ENCODE data around the gene DOP1A.

The DOP1A gene

DNA sequence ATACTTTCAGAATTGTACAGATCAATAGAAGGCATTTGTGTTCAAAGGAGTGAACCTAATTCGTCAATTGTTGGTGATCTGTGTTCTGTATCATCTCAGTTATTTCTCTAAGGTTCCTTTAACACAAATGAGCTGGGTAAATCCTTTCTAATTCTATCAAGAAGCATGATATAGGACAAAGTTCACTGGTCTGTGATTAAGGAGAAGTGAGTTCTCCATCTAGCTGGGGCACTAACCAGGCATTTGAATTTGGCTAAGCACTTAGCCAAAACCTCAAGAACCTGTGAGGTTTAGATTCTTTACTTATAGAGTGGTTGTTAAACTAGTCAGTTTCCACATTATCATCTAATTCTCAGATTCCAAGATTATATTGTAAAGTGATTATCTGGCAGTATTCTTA lies 50.3 kb downstream of the DOP1A start:
- Histone ChIP-seq H3K9me3 (ENCODE audit: control insufficient read depth, low read length) (no peaks in the 10 kb centered on the region), H3K36me3 (ENCODE audit: control insufficient read depth, insufficient read depth, low read length) (no peaks in the 10 kb centered on the region), H3K4me1 (ENCODE audit: control insufficient read depth, insufficient read depth, low read length, poor library complexity, severe bottlenecking) (no peaks in the 10 kb centered on the region), H3K4me3 (ENCODE audit: extremely low read depth, insufficient read depth, low read length, poor library complexity, severe bottlenecking) (no peak overlapping the region), H3K27ac (ENCODE audit: low read depth, low read length, severe bottlenecking) (no peak overlapping the region)
- WGBS, 2 experiments (ENCODE audit: insufficient coverage in 2 of 2) = no CpG with 5 or more reads among the region's 1 CpG

DNA sequence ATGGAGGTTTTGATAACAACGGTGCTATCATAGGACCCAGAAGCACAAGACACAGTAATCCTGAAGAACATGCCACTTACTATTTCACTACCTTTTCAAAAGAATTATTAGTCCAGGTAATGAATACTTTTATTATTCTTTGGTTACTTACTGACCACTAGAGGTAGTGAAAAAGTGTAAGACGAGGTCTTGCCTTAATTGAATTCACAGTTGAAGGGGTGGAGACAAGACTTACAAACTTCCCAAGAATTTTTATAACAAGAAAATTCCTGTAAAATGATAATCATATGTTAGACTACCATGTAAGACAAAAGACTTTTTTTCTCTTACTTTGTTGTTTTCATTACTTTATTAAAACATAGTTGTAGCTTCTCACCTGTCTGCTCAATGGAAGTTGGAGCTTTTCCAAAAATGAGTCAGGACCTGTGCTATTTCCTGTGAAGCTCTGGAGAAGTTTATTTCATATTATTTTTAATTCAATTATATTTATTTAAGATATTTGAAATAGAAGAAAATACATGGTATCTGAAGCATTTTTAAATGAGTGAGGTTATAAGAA lies 52.4 kb downstream of the DOP1A start:
- no peaks in the 10 kb centered on the region for H3K4me1 ChIP-seq (ENCODE audit: control insufficient read depth, insufficient read depth, low read length, poor library complexity, severe bottlenecking)
- no peaks in the 10 kb centered on the region for H3K9me3 ChIP-seq (ENCODE audit: control insufficient read depth, low read length)
- no CpG with 5 or more reads among the region's 2 CpGs for WGBS, 2 experiments (ENCODE audit: insufficient coverage in 2 of 2)
- no peak overlapping the region for H3K4me3 ChIP-seq (ENCODE audit: extremely low read depth, insufficient read depth, low read length, poor library complexity, severe bottlenecking)
- no peaks in the 10 kb centered on the region for H3K36me3 ChIP-seq (ENCODE audit: control insufficient read depth, insufficient read depth, low read length)
- H3K27ac ChIP-seq (ENCODE audit: low read depth, low read length, severe bottlenecking) = no peak overlapping the region

DNA sequence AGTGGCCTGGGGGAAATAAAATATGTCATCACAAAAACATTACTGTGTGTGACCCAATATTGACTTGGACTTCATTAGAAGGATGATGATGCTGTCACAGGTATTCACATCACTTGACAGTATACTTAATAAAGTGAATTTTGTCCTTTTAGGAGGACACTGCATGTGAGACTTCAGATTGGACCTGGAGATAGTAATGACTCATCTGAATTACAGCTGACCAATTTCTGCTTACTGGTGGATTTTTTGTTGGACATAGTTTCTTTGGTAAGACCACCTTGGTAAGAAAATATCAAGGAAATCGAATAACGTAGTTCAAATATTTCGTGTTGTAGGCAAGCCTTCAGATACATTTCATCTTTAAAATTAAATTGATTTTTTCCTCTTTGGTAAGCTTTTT lies 57.1 kb downstream of the DOP1A start:
- WGBS, 2 experiments (ENCODE audit: insufficient coverage in 2 of 2) = no CpG with 5 or more reads among the region's 3 CpGs
- no peaks in the 10 kb centered on the region for H3K9me3 ChIP-seq (ENCODE audit: control insufficient read depth, low read length)
- H3K27ac ChIP-seq (ENCODE audit: low read depth, low read length, severe bottlenecking) = no peak overlapping the region
- H3K4me1 ChIP-seq (ENCODE audit: control insufficient read depth, insufficient read depth, low read length, poor library complexity, severe bottlenecking) = no peaks in the 10 kb centered on the region
- no peak overlapping the region for H3K4me3 ChIP-seq (ENCODE audit: extremely low read depth, insufficient read depth, low read length, poor library complexity, severe bottlenecking)
- peaks cover 12% of the 10 kb centered on the region for H3K36me3 ChIP-seq (ENCODE audit: control insufficient read depth, insufficient read depth, low read length)

DNA sequence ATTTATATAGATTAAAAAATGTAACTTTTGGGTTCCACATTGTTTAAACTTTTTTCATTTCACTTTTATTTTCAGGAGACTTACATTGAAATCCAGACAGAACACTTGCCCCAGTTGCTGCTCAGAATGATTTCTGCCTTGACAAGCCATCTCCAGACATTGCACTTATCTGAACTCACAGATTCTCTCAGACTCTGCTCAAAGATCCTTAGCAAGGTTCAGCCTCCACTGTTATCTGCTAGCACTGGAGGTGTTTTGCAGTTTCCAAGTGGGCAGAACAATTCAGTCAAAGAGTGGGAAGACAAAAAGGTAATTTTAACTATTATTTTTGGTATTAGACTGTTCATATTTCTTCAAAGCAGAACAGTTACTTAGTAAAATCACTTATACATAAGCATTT lies 58.0 kb downstream of the DOP1A start:
- H3K4me1 ChIP-seq (ENCODE audit: control insufficient read depth, insufficient read depth, low read length, poor library complexity, severe bottlenecking) = no peaks in the 10 kb centered on the region
- H3K9me3 ChIP-seq (ENCODE audit: control insufficient read depth, low read length) = no peaks in the 10 kb centered on the region
- no peak overlapping the region for H3K4me3 ChIP-seq (ENCODE audit: extremely low read depth, insufficient read depth, low read length, poor library complexity, severe bottlenecking)
- H3K36me3 ChIP-seq (ENCODE audit: control insufficient read depth, insufficient read depth, low read length) = peaks cover 12% of the 10 kb centered on the region
- no peak overlapping the region for H3K27ac ChIP-seq (ENCODE audit: low read depth, low read length, severe bottlenecking)

DNA sequence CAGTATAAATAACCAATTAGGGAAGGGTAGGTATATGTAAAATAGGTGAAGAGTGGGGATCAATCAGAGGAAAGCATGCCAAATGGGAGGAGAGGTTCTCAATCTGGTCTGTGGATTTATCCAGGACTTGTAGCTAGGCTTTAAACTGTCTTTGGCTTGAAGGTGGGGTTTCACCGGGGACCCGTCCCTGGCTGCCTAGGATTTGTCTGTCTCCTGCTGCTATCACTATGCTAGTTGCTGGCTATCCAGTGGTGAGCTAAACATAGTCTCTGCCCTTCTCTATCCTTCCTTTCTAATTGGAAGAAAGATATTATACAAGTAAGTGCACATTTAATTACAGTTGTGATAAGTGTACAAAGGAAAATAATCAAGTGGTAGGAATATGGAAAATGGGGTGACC lies 58.8 kb downstream of the DOP1A start:
- H3K36me3 ChIP-seq (ENCODE audit: control insufficient read depth, insufficient read depth, low read length) = peaks cover 12% of the 10 kb centered on the region
- H3K9me3 ChIP-seq (ENCODE audit: control insufficient read depth, low read length) = no peaks in the 10 kb centered on the region
- H3K27ac ChIP-seq (ENCODE audit: low read depth, low read length, severe bottlenecking) = no peak overlapping the region
- WGBS, 2 experiments (ENCODE audit: insufficient coverage in 2 of 2) = 83% methylated on average over 2 of the region's 2 CpGs; no CpG with 5 or more reads in 1 of the 2 experiments
- H3K4me1 ChIP-seq (ENCODE audit: control insufficient read depth, insufficient read depth, low read length, poor library complexity, severe bottlenecking) = no peaks in the 10 kb centered on the region
- H3K4me3 ChIP-seq (ENCODE audit: extremely low read depth, insufficient read depth, low read length, poor library complexity, severe bottlenecking) = no peak overlapping the region

DNA sequence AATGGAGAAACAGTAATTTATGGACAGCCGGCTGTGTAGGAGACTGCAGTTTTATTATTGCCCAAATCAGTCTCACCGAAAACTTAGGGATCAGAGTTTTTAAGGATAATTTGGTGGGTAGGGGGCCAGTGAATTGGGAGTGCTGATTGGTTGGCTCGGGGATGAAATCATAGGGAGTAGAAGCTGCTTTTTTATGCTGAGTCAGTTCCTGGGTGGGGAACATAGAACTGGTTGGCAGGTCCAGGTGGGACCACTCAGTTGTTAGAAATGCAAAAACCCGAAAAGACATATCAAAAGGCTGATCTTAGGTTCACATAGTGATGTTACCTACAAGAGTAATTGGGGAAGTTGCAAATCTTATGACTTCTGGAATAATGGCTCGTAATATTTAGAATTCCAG lies 59.3 kb downstream of the DOP1A start:
- H3K36me3 ChIP-seq (ENCODE audit: control insufficient read depth, insufficient read depth, low read length) = peaks cover 12% of the 10 kb centered on the region
- no peak overlapping the region for H3K4me3 ChIP-seq (ENCODE audit: extremely low read depth, insufficient read depth, low read length, poor library complexity, severe bottlenecking)
- no peaks in the 10 kb centered on the region for H3K4me1 ChIP-seq (ENCODE audit: control insufficient read depth, insufficient read depth, low read length, poor library complexity, severe bottlenecking)
- no peaks in the 10 kb centered on the region for H3K9me3 ChIP-seq (ENCODE audit: control insufficient read depth, low read length)
- WGBS, 2 experiments (ENCODE audit: insufficient coverage in 2 of 2) = 93 to 97% methylated on average over 3 to 4 of the region's 5 CpGs
- no peak overlapping the region for H3K27ac ChIP-seq (ENCODE audit: low read depth, low read length, severe bottlenecking)

DNA sequence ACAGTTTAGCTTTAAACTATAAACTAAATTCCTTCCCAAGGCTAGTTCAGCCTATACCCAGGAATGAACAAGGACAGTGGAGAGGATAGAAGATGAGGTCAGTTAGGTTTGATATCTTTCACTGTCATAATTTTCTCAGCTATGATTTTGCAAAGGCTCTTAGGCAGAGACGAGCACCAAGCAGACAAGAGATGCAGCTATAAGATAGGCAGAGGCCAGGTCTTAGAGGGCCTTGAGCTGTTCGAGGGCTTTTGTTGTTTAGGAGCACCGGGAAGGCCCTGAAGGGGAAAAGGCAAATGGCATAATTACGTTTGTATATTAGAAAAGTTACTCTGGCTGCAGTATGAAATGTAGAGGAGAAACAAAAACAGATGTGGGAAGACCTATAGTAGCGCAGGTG lies 59.8 kb downstream of the DOP1A start:
- H3K4me1 ChIP-seq (ENCODE audit: control insufficient read depth, insufficient read depth, low read length, poor library complexity, severe bottlenecking) = no peaks in the 10 kb centered on the region
- H3K36me3 ChIP-seq (ENCODE audit: control insufficient read depth, insufficient read depth, low read length) = peaks cover 17% of the 10 kb centered on the region
- no peak overlapping the region for H3K27ac ChIP-seq (ENCODE audit: low read depth, low read length, severe bottlenecking)
- no peaks in the 10 kb centered on the region for H3K9me3 ChIP-seq (ENCODE audit: control insufficient read depth, low read length)
- 98 to 100% methylated on average over 5 of the region's 5 CpGs for WGBS, 2 experiments (ENCODE audit: insufficient coverage in 2 of 2)
- H3K4me3 ChIP-seq (ENCODE audit: extremely low read depth, insufficient read depth, low read length, poor library complexity, severe bottlenecking) = no peak overlapping the region

DNA sequence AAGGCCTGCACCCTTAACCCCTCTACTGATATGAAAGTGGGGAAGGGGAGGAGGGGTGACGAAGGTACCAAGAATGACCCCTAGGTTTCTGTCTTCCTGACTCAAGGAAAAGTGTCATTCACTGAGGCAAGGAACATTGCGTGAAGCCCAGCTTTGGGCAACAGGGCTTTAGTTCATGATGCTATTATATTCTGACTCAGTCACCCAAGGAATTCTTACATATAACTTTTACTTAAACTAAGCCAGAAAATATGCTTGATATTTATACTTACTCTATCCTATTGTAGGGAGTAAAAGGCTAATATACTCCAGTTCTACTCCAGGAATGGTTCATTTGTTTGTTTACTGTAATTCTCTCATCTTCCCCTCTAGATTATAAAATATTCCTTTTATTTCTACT lies 60.5 kb downstream of the DOP1A start:
- 92 to 100% methylated on average over 1 to 2 of the region's 2 CpGs for WGBS, 2 experiments (ENCODE audit: insufficient coverage in 2 of 2)
- H3K36me3 ChIP-seq (ENCODE audit: control insufficient read depth, insufficient read depth, low read length) = peaks cover 17% of the 10 kb centered on the region

DNA sequence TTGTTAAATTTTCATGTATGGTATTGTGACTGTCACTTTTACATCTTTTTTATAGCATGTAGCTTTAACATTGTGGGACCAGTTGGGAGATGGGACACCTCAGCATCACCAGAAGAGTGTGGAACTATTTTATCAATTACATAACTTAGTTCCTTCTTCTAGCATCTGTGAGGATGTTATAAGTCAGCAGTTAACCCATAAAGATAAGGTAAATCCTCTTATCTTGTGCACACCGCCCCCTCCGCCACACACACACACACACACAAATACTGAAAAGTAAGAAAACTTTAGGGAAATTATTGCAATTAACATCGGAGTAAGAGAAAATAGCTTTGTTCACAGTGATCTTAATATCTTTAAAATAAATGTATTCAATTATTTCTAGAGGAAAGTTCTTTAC lies 64.7 kb downstream of the DOP1A start:
- H3K36me3 ChIP-seq (ENCODE audit: control insufficient read depth, insufficient read depth, low read length) = peaks cover 12% of the 10 kb centered on the region
- no peak overlapping the region for H3K27ac ChIP-seq (ENCODE audit: low read depth, low read length, severe bottlenecking)
- WGBS, 2 experiments (ENCODE audit: insufficient coverage in 2 of 2) = no CpG with 5 or more reads among the region's 3 CpGs
- H3K4me3 ChIP-seq (ENCODE audit: extremely low read depth, insufficient read depth, low read length, poor library complexity, severe bottlenecking) = no peak overlapping the region
- no peaks in the 10 kb centered on the region for H3K4me1 ChIP-seq (ENCODE audit: control insufficient read depth, insufficient read depth, low read length, poor library complexity, severe bottlenecking)
- no peaks in the 10 kb centered on the region for H3K9me3 ChIP-seq (ENCODE audit: control insufficient read depth, low read length)

More for the DNA sequence above, 60.5 kb downstream of the DOP1A start:
- Histone ChIP-seq H3K27ac (ENCODE audit: low read depth, low read length, severe bottlenecking) (no peak overlapping the region), H3K4me3 (ENCODE audit: extremely low read depth, insufficient read depth, low read length, poor library complexity, severe bottlenecking) (no peak overlapping the region), H3K9me3 (ENCODE audit: control insufficient read depth, low read length) (no peaks in the 10 kb centered on the region), H3K4me1 (ENCODE audit: control insufficient read depth, insufficient read depth, low read length, poor library complexity, severe bottlenecking) (no peaks in the 10 kb centered on the region)

DNA sequence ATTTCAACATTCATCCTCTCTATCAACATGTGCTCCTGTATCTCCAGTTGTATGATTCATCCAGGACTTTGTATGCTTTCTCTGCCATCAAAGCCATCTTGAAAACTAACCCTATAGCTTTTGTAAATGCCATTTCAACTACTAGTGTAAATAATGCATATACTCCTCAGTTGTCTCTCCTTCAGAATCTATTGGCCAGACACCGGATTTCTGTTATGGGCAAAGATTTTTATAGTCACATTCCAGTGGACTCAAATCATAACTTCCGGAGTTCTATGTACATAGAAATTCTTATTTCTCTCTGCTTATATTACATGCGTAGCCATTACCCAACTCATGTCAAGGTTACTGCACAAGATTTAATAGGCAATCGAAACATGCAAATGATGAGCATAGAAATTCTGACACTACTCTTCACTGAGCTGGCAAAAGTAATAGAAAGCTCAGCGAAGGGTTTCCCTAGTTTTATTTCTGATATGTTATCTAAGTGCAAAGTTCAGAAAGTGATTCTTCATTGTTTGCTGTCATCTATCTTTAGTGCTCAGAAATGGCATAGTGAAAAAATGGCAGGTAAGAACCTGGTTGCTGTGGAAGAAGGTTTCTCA lies 70.7 kb downstream of the DOP1A start:
- Histone ChIP-seq H3K4me1 (ENCODE audit: control insufficient read depth, insufficient read depth, low read length, poor library complexity, severe bottlenecking) (no peaks in the 10 kb centered on the region), H3K9me3 (ENCODE audit: control insufficient read depth, low read length) (no peaks in the 10 kb centered on the region), H3K36me3 (ENCODE audit: control insufficient read depth, insufficient read depth, low read length) (no peaks in the 10 kb centered on the region), H3K4me3 (ENCODE audit: extremely low read depth, insufficient read depth, low read length, poor library complexity, severe bottlenecking) (no peak overlapping the region), H3K27ac (ENCODE audit: low read depth, low read length, severe bottlenecking) (no peak overlapping the region)
- 88 to 100% methylated on average over 2 to 3 of the region's 5 CpGs for WGBS, 2 experiments (ENCODE audit: insufficient coverage in 2 of 2)

DNA sequence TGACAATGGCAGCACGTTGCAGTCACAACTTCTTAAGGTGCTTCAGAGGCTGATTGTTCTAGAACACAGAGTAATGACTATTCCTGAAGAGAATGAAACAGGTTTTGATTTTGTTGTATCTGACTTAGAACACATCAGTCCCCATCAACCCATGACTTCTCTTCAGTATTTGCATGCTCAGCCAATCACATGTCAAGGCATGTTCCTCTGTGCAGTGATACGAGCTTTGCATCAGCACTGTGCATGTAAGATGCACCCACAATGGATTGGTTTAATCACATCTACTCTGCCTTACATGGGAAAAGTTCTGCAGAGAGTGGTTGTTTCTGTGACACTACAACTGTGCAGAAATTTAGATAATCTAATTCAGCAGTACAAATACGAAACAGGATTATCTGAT lies 71.3 kb downstream of the DOP1A start:
- H3K27ac ChIP-seq (ENCODE audit: low read depth, low read length, severe bottlenecking) = no peak overlapping the region
- H3K4me3 ChIP-seq (ENCODE audit: extremely low read depth, insufficient read depth, low read length, poor library complexity, severe bottlenecking) = no peak overlapping the region
- H3K36me3 ChIP-seq (ENCODE audit: control insufficient read depth, insufficient read depth, low read length) = no peaks in the 10 kb centered on the region
- no peaks in the 10 kb centered on the region for H3K9me3 ChIP-seq (ENCODE audit: control insufficient read depth, low read length)
- H3K4me1 ChIP-seq (ENCODE audit: control insufficient read depth, insufficient read depth, low read length, poor library complexity, severe bottlenecking) = no peaks in the 10 kb centered on the region
- 86 to 93% methylated on average over 1 to 2 of the region's 3 CpGs for WGBS, 2 experiments (ENCODE audit: insufficient coverage in 2 of 2)

Measured in mesodermal cell (in vitro differentiated cells).